DND-41 (cell line): ENCODE data around the gene CDC45.
A peak's percentile ranks its signal among the peaks of the same experiment; 100 is the strongest.

Experiments
- ATAC-seq: fragments of 200-7000 bp; cut with Tn5 transposase; 3 replicates; pipeline ENCODE4 v1.9.1; 2021; ENCODE audit warnings: low read depth; ENCODE audit not compliant: insufficient read depth
- DNase-seq: peaks from one replicate; pipeline ENCODE4 v3.0.0-alpha.2; 2020
- H2AFZ ChIP-seq: 2 replicates; pipeline ENCODE4 v1.6.0; 2012; ENCODE audit warnings: low read depth, low read length
- H3K27ac ChIP-seq: 2 replicates; pipeline ENCODE4 v1.5.1; 2012; ENCODE audit warnings: low read length, inconsistent platforms
- H3K27me3 ChIP-seq: fragments of 200-600 bp; sonication (generic); 2 replicates; pipeline ENCODE4 v1.6.0; 2012; ENCODE audit warnings: low read length, mild to moderate bottlenecking, inconsistent platforms; ENCODE audit not compliant: insufficient read depth, poor library complexity
- H3K36me3 ChIP-seq: 2 replicates; pipeline ENCODE4 v1.5.1; 2012; ENCODE audit warnings: low read length, inconsistent platforms; ENCODE audit not compliant: insufficient read depth
- H3K4me1 ChIP-seq: 2 replicates; pipeline ENCODE4 v1.5.1; 2012; ENCODE audit warnings: mild to moderate bottlenecking, low read length; ENCODE audit not compliant: insufficient read depth
- H3K4me2 ChIP-seq: 2 replicates; pipeline ENCODE4 v1.6.0; 2012; ENCODE audit warnings: mild to moderate bottlenecking, moderate library complexity, low read length, inconsistent platforms; ENCODE audit not compliant: insufficient read depth
- H3K4me3 ChIP-seq, 2 experiments: fragments of 200-600 bp in 1 of 2; shearing (Covaris generic) in 1 of 2; 2 replicates each; pipeline ENCODE4 v1.5.1; 2012 to 2016; ENCODE audit warnings: inconsistent platforms in 2 of 2, low read length in 2 of 2, mild to moderate bottlenecking in 2 of 2, low read depth in 1 of 2, moderate library complexity in 1 of 2
- H3K79me2 ChIP-seq: 2 replicates; pipeline ENCODE4 v1.6.0; 2012; ENCODE audit warnings: low read length, inconsistent platforms; ENCODE audit not compliant: insufficient read depth
- H3K9ac ChIP-seq: 2 replicates; pipeline ENCODE4 v1.6.0; 2012; ENCODE audit warnings: low read depth, mild to moderate bottlenecking, inconsistent platforms, low read length, moderate library complexity
- H3K9me3 ChIP-seq: 2 replicates; pipeline ENCODE4 v1.5.1; 2012; ENCODE audit warnings: low read length, moderate library complexity, mild to moderate bottlenecking, inconsistent platforms; ENCODE audit not compliant: insufficient read depth, severe bottlenecking
- H4K20me1 ChIP-seq: 2 replicates; pipeline ENCODE4 v1.6.0; 2012; ENCODE audit warnings: low read length; ENCODE audit not compliant: insufficient read depth
- EZH2 ChIP-seq: IDR thresholded peaks from 3 replicates; pipeline ENCODE4 v1.6.1; 2012; ENCODE audit warnings: borderline replicate concordance, low read depth, mild to moderate bottlenecking, moderate library complexity, low read length, inconsistent platforms; ENCODE audit not compliant: severe bottlenecking
- TF ChIP-seq, protein P1 (sequence below): IDR thresholded peaks from 2 replicates; pipeline ENCODE4 v1.5.1; 2012; ENCODE audit warnings: borderline replicate concordance, low read length, moderate library complexity, mild to moderate bottlenecking; ENCODE audit not compliant: poor library complexity, severe bottlenecking; ENCODE audit errors: extremely low read depth

Gene CDC45

DNA sequence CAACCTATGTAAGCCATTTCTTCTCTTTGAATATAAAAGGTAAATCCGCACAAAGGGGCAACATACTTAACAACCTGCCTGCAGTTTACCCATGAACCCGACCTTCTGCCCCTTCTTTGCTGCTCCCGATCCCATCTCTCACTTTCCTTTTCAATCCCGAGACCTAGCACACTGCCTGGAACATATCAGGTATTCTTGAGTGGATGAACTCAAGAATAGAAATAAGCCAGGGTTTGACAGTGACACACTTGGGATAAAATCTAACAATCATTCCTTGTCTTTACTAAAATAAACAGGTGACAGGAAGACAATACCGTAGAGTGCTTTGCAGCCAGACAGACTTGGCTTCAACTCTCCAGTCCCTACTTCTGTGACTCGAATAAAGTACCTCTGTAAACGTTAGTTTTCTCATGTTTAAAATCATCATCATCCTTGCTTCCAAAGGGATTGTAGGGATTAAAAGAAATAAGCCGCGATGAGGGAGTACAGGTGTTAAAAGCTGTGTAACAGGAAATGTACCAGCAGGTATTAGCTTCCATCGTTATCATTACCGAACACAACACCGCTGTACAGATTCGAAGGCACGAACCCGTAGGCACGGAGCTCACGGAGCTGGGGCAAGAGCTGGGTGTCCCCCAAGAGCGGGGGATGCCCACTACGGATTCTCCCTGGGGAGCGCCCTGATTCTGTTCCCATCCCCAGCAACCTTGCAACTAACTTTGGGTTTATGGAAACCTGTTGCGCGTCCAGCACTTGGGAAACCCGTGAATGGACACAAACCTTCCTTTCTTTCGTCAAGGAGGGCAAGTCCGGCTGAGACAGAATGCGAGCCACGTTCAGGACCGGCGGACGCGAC, 1.4 kb upstream of the CDC45 start:
- Histone ChIP-seq H4K20me1 (peaks cover 63% of the 10 kb centered on the region), H3K9me3 (no peaks in the 10 kb centered on the region), H3K4me3 (peak overlapping the region; percentile 52 to 98), H3K9ac (peak overlapping the region; percentile 79), H3K4me2 (peak overlapping the region; percentile 93), H2AFZ (peak overlapping the region; percentile 98), H3K27me3 (no peaks in the 10 kb centered on the region), H3K27ac (peak overlapping the region; percentile 100), H3K4me1 (peaks cover 43% of the 10 kb centered on the region), H3K36me3 (peaks cover 55% of the 10 kb centered on the region), H3K79me2 (peaks cover 86% of the 10 kb centered on the region)
- peak; percentile 20 for DNase-seq
- no peak for ATAC-seq
- TF ChIP-seq, protein P1, sequence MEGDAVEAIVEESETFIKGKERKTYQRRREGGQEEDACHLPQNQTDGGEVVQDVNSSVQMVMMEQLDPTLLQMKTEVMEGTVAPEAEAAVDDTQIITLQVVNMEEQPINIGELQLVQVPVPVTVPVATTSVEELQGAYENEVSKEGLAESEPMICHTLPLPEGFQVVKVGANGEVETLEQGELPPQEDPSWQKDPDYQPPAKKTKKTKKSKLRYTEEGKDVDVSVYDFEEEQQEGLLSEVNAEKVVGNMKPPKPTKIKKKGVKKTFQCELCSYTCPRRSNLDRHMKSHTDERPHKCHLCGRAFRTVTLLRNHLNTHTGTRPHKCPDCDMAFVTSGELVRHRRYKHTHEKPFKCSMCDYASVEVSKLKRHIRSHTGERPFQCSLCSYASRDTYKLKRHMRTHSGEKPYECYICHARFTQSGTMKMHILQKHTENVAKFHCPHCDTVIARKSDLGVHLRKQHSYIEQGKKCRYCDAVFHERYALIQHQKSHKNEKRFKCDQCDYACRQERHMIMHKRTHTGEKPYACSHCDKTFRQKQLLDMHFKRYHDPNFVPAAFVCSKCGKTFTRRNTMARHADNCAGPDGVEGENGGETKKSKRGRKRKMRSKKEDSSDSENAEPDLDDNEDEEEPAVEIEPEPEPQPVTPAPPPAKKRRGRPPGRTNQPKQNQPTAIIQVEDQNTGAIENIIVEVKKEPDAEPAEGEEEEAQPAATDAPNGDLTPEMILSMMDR, result no peak
- TF ChIP-seq EZH2, result no peak

DNA sequence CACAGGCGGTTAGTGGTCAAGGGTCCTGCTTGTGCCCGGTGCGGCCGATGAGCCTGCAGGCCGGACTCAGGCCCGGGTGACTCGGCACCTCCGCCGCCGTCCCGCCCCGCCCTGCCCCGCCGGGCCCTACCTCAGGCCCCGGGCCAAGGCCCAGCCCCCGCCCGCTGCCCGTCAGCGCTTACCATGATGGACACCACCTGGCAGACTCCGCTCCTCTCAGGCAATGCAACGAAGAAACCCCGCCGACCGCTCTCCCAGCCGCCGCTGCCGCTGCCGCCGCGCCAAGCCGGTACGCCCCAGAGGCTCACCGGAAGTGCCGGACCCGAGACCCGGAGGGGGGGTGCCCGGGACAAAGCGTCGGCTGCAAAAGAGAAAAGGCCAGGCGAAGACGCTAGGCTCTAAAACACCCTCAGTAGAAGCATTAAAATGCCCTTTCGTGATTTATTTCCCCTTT, 792 bp upstream of the CDC45 start, which contains the start of gene UFD1:
Gene UFD1 (minus strand): TSS at position 293 of the 454 bp plus-strand sequence. CDS start 108 bp downstream, at position 185.
- Histone ChIP-seq H2AFZ (peak within 1 kb of the TSS; percentile 98), H3K9me3 (no peaks in the 10 kb centered on the region), H3K27me3 (no peaks in the 10 kb centered on the region), H3K4me3 (peak within 1 kb of the TSS; percentile 52 to 98), H3K4me2 (peak within 1 kb of the TSS; percentile 93), H3K4me1 (peaks cover 47% of the 10 kb centered on the region), H3K79me2 (peaks cover 86% of the 10 kb centered on the region), H3K9ac (peak within 1 kb of the TSS; percentile 79), H4K20me1 (peaks cover 59% of the 10 kb centered on the region), H3K27ac (peak within 1 kb of the TSS; percentile 100), H3K36me3 (peaks cover 55% of the 10 kb centered on the region)
- TF ChIP-seq, protein P1, result no peak
- no peak for TF ChIP-seq EZH2
- ATAC-seq, result peak; percentile 64
- DNase-seq, result peak; percentile 85

DNA sequence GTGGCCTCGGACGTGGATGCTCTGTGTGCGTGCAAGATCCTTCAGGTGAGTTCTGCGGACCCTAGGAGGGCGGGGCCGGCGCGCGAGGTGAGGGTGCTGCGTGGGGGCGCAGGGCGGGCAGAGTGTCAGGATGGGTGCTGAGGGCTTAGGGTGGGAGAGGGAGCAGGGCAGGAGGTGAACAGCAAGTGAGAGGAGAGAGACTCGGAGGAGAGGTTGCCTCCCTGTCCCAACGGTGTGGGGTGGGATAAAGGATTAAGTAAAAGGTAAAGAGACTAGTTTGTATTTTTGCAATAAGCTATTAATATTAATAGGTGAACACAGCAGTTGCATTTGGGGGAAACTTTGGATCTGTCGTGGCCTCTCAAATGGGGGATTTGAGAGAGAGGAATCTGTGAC, 451 bp downstream of the CDC45 start:
- peak overlapping the region; percentile 84 for H3K4me2 ChIP-seq
- no peaks in the 10 kb centered on the region for H3K9me3 ChIP-seq
- H3K27me3 ChIP-seq, result no peaks in the 10 kb centered on the region
- H3K36me3 ChIP-seq, result peaks cover 58% of the 10 kb centered on the region
- H3K27ac ChIP-seq, result peak overlapping the region; percentile 80
- H2AFZ ChIP-seq, result peak overlapping the region; percentile 91
- peak overlapping the region; percentile 79 for H3K9ac ChIP-seq
- peaks cover 54% of the 10 kb centered on the region for H3K4me1 ChIP-seq
- ATAC-seq (peak; percentile 6; the same call in 1 of the 3 replicates), DNase-seq (no peak)
- no peak for TF ChIP-seq EZH2
- TF ChIP-seq, protein P1, result no peak
- H3K79me2 ChIP-seq, result peaks cover 85% of the 10 kb centered on the region
- H3K4me3 ChIP-seq, result peak overlapping the region; percentile 52 to 98
- peaks cover 57% of the 10 kb centered on the region for H4K20me1 ChIP-seq
